GOT3 (cell line): ENCODE data around the gene VWA5B1.

Experiments
- DNase-seq: peaks from one replicate; lab custom pipeline; 2025; ENCODE audit warnings: mixed read lengths; lab: John Stamatoyannopoulos, UW

The VWA5B1 gene

DNA sequence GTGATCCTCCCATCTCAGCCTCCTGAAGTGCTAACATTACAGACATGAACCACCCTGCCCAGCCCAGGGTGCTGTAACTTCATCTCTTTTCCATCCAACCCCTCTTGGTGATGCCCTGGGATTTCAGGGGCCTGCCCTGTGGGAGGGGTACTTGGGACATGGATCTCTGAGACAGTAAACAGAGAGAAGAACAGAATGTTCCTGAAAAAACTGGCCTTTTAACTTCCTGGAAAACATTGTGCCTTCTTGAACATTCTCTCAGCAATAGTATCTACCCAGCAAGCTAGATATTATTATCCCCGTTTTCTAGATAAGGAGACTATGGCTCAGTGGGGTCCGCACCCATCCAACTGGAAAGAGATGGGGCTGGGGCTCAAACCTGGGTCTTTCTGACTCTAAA is 57.0 kb downstream of the VWA5B1 start:
- no peak for DNase-seq

DNA sequence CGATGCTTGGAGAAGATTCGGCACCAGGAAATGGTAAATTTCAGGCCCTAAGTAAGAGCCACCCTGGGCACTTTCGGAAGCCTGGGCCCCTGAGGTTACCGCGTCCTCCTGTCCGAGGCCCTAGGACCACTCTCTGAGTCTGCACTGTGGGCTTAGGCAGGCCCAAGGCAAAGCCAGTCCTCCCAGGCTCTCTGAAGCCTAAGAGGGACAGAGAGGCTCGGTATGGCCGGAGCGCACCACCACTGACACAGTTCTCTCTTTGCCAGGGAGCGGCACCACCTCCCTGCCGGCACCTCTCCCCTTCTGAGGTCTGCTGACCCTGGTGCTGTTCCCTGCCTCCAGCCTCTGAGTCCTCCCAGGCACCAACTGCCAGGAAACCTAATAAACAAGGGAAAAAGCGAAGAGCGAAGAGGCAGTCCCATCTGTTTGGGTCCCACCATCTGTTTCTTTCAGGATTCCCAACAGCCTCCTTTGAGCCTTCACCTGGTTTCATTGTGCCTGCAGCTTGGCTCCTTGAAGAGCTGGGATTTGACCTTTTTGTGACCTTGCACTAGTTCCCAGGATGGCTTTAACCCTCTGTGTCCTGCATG is 57.7 kb downstream of the VWA5B1 start:
- DNase-seq, result no peak

DNA sequence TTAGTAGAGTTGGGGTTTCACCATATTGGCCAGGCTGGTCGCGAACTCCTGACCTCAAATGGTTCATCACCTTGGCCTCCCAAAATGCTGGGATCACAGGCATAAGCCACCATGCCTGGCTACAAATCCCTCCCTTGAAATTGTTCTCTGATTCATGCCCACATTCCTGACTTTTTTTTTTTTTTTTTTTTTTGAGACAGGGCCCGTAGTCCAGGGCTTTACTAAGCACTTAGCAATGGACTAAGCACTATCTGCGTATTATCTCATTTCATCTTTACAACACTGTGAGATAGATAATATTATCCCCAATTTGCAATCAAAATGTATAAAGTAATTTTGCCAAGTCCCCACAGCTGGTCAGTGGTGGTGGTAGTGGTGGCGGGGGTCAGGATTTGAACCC is 58.9 kb downstream of the VWA5B1 start:
- no peak for DNase-seq

DNA sequence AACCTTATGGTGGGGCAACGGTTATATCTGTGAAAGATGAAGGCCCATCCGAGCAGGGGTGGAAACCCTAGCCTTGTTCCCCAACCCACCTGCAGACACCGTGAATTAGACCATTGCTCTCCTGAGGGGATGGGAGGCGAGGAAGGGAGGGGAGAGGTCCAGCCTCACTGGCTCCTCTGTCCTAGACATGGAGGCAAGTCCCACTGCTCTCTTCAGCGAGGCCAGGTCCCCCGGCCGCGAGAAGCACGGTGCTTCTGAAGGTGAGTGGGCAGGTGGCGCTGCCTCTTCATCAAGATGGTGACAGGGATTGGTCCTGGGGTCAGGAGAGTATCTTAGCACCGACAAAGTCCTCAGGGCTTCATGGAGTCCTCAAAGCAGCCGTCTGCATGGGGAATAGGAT is 59.3 kb downstream of the VWA5B1 start:
- no peak for DNase-seq

DNA sequence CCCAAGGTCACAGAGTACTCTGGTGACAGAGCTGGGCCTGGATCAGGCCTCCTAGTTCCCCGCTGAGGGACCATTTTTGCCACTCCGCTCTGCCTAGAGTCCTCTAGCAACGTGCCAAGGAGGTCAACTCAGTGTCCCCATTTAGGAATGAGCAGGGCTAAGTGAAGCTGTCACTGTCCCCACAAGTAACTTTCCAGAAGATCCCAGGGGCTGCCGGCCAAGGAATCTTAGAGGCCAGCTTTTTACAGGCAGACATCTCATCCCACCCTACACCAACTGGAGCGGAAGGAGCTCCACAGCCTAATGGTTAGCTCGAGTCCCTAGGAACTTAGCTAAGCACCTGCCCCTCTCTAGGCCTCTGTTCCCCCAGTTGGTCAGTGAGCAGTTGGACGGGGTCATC is 59.7 kb downstream of the VWA5B1 start:
- no peak for DNase-seq

DNA sequence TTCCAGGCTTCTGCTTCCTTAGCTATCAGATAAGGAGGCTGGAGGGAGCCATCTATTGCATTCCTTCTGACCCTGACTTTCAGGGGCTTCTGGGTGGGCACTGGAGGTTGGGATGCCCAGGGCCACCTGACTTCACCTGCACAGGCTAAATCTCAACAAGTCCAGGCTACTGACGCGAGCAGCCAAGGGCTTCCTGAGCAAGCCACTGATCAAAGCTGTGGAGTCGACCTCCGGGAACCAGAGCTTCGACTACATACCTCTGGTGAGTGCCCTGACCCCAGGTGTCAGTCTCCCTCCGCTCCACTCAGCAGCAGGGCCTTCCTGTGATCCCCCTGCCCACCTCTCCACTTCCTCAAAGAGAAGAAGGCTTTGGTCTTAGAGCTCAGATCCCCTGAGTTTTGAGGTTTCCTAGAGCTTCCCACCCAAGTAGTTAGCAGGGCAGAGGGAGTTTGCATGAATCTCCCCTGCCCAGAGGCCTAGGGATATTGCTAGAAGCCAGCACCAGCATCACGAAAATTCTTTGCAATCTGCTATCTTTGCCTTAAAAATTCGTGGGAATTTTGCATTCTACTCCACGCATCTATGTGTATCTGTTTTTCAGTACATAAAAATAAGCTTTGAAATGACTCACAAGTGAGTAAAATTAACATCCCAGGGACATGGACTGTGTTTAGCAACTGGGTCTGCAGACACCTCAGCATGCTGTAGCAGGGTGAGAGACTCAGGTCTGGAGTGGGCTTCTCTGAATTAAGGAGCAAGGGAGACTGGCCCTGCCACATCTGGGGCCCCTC is 61.4 kb downstream of the VWA5B1 start:
- no peak for DNase-seq

DNA sequence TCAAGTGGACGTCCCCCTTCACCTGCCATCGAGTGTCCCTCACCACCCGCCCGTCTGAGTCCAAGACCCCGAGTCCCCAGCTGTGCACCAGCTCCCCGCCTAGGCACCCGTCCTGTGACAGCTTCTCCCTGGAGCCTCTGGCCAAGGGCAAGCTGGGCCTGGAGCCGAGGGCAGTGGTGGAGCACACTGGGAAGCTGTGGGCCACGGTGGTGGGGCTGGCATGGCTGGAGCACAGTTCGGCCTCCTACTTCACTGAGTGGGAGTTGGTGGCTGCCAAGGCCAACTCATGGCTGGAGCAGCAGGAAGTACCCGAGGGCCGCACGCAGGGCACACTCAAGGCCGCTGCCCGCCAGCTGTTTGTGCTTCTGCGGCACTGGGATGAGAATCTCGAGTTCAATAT is 63.2 kb downstream of the VWA5B1 start:
- no peak for DNase-seq

DNA sequence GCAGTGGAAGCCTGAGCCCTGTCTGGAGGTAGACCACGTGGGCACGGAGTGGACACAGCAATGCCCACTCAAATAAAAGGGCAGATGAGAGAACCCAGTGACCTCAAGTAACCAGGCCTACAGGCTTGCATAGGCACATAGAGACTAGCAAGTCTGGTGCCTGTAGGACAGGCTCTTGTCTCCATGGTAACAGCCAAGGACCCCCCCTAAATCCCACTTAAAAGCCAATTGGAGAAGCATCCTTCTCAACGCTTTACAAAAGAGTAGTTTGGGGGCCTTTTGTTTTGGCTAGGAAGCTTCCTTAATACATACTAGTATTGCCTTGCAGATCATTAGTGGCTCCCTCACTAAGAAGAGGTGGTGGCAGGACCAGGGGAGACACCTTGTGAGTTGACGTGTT is 63.9 kb downstream of the VWA5B1 start:
- DNase-seq, result no peak

DNA sequence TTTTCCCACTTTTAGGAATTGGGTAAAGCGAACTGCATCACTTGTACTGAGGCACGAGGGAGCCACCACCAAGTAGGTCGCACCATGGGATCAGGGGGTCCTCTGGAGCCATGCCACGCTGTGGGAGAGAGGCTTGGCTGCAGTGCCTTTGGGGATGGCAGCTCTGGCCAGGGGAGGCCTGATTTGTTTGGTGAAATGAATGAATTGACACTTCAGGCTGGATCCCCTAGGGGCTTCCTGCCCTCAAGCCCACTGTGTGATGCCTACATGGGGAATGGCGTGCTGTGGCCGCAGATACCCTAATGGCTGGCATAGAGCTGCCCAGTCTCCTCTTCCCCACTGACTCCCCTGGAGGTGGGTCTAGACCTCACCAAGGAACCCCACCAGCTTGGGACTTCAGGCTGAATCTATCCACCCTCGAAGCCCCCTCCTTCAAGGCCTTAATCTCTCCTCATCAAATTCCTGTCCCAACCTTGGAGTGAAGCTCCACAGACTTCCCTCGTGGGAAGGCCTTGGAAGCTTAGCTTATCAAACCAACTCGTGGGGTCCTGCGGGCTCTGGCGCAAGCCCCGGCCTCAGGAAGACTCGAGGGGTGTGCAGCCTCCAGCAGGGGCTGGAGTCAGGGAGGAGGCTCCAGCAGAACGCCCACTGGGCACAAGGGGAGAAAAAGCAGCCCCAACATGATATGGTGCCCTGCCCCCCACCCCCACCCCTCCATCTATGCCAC is 64.6 kb downstream of the VWA5B1 start:
- DNase-seq, result no peak

DNA sequence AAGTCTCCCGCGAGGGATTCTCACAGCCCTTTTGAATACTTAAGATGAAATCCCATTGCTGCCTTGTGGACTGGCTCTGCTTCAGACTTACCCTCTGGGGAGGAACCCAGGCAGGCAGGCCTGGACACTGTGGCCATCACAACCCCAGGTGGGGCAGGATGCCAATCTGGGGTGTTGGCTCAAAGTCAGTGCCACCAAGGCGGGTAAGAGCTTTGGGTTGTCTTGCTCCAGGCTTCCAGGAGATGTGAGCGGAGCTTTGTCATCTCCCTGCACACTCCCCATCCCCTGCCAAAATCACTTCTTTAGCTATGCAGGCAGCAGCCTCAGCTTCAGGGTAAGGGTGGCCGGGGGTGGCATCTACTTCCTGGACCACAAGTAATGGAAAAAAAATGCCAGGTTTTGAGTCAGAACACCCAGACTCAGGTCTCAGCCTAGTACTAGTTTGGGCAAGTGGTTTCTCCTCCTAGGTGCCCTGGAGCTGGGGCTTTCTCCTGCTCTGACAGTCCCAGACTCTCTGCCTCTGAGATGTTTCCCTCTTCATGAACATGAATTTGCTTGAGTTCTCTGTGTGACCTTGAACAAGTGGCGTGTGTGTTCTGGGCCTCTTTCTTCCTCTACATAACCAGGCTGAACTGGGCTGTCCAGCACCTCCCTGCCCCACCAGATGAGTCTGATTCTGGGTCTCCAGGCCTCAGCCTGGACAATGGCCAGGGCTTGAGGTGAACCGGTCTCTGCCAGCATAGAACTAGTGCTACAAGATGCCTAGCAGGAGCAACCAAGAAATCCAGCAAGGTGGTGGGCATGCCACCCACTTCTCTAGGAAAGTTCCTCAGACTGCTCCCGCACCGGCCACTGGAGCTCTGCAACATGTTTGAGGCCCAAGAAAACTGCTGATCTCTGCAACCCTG is 65.4 kb downstream of the VWA5B1 start:
- no peak for DNase-seq

DNA sequence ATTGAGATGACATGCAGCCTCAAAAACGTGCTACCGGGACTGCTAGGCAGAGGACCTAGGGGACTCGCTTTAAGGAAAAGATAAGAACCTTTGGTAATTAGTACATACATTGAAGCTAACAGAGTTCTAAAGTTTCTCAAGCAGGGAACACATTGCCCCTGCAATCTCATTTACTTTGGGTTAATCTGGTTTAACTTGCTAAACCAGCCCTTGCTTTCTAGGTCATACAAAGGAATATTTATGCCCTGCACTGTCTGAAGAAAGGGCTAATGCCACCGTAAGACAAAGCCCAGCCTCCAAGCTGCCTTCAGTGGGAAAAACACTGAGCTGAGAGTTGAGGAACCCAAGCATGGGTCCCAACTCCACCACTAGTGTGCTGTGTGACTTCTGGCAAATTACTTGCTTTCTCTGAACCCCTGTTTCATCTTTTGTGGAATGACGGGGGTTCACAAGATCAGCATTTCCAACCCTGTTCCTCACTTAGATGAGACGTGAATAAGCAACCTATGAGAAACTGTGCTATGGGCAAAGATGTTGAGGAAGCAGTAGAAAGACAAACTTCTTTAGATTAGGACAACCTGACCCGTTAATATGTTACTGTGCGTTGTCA is 66.3 kb downstream of the VWA5B1 start:
- DNase-seq, result no peak

DNA sequence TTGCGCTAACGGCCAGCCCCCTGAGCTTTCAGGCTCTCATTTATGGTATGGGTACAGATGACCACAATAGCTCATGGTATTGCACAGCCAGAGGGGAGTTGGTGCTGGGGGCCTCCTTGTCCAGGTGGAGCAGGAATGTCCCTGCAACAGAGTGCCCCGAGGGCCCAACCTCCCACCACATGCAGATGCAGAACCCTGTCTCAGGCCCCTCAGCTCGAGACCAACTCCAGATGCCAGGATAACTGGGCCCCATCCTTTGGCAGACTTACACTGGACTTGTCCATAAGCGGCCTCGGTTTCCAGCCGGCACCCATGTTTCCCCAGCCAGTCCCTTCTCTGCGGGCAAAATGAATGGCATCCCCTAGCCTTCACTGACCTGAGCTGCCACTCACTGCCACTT is 67.1 kb downstream of the VWA5B1 start:
- DNase-seq, result no peak

DNA sequence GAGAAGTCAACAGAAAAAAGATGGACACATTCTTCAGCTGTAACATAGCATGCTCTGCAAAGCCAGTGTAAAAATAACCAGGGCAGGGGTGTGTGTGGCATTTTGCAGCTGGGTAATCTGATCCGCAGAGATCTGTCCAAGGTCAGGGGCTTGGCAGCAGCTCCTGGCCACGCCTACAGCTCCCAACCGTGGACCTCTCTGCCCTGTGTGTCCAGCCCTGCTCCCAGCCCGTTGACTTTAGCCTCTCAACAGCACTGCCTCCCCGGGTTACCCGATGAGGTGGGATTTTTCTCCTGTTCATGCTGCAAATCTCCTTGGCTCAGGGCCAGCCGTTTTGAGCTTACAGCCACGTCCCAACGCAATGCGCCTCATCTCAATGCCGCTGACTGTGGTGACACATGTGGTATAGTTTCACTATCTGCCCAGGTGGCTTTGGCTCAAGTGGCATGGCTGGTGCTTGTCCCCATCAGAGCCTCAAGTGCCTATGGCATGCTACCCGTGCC is 68.1 kb downstream of the VWA5B1 start:
- no peak for DNase-seq

DNA sequence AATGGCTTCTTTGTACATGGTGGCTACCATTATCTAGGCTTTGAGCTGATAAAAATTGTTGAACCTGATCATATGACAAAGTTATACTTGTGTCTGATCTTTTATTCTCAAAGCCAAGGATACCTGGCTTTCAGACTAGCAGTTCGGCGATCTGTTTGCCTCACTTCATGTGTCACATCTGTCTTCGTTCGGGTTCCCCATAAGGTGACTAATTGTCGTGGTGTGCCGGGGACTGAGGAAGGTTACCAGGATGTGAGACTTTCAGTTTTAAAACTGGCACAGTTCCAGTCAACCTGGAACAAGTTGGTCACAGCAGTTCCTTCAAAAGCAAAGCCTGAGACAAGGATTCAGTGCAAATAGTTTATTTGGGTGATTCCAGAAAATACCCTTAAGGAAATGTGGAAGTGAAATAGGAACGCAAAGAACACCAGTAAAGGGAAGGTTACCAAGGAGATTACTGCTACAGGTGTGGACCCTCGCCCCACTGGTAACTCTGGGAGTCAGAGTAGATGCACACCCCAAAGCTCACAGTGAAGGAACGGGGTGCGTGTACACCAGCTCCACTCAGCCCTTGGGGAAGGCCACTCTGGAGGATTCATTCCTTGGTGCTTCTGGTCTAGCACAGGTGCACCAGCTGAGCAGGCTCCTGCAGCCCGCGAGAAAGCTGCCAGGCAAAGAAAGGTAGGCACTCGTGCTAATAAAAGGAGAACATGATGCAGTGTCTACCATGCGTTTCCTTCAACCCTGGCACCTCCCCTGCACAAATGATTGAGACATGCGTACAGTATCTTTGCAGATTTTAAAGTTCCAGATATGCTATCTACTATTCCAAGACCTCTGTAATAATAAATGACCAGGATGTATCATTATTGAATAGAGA is 69.0 kb downstream of the VWA5B1 start:
- no peak for DNase-seq

DNA sequence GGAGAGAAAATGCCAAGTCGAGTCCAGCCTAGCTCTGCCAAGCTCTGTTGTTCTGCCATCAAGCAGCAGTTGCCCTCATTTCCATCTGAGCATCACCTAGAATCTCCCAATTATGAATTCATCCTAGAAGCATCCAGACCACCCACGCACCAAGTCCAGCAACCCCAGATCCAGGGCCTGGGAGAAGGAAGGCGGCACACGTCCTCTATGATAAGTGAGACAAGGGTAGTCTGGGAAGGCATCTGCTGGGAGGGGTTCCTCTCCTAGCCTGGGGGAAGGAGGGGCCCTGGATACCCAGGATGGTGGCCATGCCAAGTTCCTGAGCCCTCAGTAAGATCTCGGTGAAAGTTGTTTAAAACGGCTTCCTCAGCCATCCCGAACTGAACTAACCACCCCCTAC is 70.7 kb downstream of the VWA5B1 start:
- DNase-seq, result no peak

DNA sequence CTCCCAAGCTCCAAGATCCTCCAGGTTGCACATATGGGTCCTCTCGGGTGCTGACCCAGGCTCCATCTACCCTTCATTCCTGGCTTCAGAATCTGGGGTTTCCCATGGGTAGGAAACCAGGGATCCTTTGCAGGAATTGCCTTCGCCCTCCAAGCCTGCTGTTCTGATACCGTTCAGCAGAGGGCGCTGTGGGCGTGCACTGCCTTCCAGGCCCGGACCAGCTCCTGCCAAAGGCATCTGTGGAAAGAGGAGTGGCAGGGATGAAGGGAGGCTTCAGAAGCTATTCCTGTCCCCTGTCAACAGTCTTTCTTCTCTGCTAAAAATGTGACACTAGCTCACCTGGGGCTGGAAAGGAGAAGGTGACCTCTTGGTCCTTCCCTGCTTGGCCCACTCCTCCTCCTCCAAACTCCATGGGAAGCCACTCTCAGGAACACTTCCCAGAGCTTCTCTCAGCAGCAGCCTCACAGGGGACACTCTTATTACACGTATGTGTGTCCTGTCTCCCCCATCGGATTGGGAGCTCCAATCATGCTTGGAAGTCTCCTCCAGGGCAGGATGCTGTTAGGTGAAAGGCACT is 71.2 kb downstream of the VWA5B1 start:
- DNase-seq, result no peak

DNA sequence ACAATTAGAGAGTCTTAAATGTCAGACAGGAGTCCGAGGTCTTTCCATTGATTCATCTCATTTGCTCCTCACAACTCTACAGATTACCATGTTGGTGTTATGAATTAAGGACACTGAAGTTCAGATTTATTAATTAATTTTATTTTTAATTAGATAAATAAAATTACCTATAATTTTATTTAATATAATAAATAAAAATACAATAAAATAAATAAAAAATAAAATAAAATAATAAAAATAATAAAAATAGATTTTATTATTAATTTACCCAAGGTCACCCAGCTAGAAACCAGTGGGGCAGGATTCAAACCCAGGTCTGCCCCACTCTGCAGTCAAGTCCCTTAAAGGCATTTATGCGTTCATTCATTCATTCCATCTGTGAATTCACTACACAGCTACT is 72.2 kb downstream of the VWA5B1 start:
- DNase-seq, result no peak

DNA sequence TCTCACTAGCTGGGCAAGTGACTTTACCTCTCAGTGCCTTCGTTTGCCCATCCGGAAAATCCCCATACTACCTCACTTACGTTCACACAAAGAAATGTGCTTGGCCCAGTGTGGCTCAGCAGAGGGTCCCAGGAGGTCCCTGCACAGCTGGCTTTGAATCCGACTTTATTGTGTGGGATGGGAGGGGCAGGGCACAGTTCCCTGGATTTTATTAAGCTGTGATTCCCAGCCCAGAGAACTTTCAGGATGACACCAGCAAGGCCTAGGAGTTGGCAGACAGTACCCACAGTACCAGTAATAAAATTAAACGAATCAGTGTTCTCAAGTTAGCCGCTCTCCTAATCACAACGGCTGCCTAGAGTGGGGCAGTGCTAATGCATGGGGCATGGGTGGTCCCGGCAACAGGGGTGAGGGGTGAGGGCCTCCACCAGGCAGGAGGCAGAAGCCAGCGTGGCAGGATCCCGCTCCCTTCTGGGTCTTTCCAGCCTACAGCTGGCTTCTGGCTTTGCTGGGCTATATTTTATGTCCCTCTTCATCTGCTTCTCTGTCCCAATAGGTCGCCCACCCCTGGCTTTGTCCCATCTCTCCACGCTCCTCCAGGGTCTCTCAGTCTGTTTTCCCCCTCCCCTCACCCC is 74.9 kb downstream of the VWA5B1 start:
- no peak for DNase-seq

DNA sequence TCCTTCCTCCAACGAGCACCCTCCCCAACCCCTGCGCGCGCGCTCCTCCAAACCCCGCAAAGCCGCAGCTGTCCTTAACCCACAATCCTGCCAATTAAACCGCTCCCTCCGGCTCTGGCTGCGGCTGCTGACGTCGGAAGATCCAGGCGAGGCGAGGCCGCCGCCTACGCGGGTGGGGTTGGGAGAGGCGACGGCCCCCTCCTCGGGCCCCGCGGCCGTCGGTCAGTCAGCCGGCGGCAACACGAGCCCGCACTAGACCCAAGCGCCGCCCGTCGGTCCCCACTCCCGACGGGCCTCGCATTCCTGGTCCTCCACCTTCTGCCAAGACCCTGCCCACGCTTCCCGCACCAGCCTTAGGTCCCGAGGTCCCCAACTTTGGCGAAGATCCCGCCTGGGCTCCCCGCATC is 75.4 kb downstream of the VWA5B1 start:
- DNase-seq, result no peak
